ENCODE data around the gene S1PR3.
A peak's percentile ranks its signal among the peaks of the same experiment; 100 is the strongest.
"Not testable (repeated sequence)": the region's sequence is repeated elsewhere in the genome, so short reads cannot be mapped to it uniquely, and the experiment has no call there.

The S1PR3 gene

DNA sequence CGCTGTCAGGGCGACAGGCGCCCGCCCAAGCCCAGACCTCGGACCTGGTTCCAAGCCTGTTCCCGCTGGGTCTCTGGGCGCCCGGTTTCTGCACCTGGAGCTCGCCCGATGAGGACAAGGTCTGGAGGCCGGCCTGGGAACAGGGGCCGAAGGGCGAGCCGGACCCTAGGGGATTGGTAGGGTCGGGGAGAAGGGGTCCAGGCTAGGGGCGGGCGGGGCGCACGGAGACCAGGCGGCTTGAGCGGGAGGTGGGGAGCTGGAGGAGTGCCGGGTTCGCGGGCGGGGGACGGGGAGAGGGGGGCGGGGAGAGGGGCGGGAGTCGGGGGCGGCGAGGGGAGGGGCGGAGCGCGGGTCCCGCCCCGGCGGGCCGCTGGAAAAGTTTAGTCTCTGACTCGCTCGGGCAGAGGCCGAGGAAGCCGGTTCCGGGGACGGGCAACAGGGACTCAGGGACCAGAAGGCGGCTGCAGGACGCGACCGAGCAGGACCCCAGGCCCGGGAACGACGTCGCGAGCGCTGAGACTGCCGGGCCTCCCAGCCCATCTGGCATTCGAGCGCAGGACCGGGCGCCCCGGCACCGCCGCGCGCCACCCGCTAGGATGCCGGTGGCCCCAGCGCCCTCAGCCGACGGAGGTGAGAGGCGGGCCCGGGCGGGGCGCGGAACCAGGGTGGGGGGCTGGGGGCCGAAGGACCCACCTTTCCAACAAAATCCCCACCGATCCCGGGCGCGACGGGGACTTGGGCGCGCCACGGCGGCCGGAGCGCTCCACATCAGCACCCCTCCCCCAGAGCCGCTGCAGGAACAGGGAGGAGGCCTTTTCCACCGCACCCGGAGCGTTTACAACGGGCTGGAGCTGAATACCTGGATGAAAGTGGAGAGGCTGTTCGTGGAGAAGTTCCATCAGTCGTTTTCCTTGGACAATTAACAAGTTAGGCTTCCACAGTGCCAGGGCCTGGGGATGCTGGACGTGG lies at the start of gene S1PR3:
Gene S1PR3, plus strand, starts transcription at position 403 of the 969 bp plus-strand sequence. CDS start 9,733 bp downstream, outside the sequence.
- DNase-seq: no peak

DNA sequence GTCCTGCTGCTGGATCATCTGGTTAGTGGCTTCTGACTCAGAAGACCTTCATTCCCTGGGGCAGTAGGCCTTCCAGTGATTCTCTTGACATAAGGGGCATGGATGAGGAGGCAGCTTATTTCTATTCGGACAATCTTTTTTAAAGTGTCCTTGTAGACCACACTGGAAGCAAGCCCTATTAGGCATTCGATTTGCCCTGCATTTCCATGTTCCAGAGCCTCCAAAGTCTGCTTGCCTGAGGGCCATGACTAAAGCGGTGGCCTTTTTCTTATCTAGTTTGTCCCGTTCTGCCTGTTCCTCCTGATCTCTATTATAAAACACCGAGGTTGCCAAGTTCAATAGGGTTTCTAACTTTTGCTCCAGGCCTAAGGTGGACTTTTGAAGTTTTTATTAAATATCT lies 49.7 kb upstream of the S1PR3 start:
- not testable (repeated sequence) for DNase-seq

DNA sequence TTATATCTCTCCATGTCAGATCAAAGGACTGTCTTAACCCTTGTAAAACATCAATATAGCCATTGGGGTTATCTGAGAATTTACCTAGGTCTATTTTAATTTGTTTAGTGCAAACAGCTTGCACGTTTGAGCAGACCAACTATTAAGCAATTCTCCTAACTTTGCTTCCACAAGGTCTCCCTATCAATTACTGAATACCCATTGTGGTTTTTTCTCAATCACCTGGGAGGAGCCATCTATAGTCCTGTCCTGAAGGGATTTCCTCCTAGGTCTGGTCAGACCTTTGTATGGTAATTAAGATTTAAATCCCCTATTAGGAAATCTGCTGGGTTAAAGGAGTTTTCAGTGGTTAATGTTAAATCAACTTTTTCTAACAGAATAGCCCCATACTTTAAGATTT lies 48.9 kb upstream of the S1PR3 start:
- DNase-seq: no peak

DNA sequence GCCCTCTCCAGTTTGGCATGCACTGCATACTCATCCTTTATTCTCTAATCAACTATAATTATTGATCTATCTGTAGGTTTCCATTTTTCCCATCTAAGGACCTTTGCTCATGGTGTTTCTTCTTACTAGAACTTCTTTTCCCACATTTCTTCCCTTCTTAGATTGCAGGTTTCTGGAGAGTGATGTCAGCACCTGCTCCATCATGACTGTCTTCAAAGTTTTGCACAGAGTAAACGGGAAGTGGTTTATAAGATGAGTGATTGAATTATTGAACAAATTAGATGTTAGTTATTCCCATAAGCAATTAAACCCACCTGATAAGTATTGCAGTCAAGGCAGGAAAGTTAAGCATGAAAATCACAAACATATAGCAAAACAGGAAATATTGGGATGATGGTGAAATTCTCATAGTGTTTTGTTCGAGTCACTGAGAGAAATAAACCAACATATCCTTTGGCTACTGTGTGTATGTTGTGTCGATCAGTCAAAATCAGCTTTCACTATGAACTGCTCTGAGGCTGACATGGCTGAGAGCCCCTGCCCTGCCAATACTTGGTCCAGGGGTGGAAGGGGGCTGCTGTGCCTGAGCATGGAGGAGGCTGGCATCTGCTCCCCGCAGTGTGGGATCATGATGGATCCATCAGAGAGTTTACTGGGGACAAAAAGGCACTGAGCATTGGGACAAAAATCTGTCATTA lies 45.5 kb upstream of the S1PR3 start:
- no peak for DNase-seq

DNA sequence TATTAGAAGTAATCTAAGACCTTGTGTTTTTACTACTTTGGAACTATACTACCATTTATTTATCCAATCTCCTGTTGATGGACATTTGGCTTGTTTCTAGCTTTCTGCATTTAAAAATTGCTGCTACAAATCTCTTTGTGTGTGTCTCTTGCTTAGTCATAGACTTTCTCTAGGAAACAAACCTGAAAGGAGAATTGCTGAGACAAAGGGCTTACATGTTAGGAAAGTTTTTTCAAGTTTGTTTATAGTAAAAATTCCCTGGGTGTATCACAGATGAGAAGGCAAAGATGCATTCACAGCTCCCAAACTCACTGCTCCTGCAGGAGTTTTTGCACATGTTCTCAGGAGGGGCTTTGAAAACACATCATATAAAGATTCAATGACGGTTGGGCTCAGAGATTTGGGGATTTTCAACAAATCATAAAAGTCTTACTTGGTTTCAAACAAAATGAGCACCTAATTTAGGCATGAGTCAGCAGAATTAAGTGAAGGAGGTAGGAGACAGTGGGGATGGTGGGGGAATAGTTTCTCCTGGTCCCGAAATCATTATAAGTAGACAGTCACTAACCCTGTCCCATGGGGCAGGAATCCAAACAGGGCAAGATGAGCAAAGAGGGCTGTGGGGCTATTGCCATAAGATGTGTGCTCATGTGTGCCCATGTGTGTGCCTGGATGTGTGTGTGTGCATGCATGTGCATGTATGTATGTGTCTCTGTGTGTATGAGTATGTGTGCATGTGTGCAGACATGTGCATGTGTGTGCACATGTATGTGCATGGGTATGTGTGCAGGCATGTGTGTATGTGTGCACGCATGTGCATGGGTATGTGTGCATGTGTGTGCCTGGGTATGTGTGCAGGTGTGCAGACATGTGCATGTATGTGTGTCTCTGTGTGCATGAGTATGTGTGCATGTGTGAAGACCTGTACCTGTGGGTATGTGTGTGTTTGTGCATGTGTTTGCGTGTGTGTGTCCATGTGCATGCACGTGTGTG lies 43.4 kb upstream of the S1PR3 start:
- no peak for DNase-seq

DNA sequence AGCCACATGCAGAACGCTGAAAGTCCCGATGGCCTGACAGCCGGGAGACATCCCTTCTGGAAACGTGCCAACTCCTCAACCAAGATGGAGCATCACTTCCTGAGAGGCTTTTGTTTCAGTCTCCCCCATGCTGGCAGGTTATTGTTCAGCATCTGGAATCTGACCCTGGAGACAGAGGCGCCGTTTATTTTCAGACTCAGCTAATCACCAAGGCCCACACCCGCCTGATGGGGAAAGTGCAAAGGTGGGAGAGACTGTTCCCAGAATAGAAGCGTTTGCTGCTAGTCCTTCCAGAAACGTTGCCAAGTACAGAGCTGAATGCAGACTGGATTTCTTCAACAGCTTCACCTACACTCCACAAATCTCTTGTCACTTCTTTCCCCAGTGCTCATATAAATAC lies 41.8 kb upstream of the S1PR3 start:
- DNase-seq: peak; percentile 90

DNA sequence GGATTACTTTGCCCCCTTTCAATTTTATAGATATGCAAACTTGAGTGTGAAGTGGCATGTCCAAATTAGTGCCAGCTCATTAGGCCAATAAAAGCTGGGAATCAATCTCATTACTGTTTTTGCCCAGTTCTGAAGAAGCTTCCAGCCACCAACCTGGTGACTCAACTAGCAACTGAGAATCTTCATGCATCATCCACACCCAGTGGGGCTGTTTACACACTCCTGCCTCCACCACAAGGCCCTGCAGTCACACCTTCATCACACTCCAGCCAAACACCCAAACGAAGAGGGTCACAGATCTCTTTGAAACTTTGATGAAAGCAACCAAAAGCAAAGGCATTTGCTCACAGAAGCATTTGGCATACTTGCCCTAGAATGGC lies 41.3 kb upstream of the S1PR3 start:
- DNase-seq: no peak

DNA sequence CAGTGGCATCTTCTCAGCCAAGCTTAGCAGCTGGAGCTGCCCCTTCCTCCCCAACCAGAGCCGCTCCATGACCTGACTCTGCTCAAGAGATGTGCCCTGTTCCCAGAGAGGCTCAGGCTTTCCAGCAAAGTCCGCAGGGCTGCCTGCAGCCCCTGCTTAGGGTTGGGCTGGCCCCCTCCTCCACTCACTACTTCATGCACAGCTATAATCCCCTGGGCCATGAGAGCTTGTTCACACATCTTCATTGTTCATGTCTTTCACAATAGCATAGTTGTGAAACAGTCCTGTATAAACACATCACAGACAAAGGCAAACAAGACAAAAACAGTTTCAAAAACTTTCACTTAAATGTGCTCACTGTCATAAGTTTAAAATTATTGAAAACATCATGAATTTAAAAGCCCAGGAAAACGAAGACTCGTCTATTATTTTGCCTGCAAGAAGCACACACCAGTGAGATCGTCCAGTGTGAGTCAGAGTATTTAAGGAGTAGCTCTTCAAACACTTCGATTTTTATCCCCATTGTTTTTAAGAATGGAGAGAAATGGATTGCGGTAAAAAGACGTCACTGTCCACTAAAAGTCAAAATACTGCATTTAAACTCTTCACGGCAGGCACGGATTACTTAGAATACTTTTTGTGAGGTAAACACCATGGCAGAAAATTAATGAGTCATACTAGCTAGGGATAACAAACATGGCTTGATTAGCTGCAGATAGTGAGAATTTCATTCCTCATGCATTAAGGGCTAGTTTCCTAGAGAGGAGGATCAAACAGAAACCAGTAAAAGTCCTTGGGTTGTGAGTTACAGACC lies 40.7 kb upstream of the S1PR3 start:
- no peak for DNase-seq

DNA sequence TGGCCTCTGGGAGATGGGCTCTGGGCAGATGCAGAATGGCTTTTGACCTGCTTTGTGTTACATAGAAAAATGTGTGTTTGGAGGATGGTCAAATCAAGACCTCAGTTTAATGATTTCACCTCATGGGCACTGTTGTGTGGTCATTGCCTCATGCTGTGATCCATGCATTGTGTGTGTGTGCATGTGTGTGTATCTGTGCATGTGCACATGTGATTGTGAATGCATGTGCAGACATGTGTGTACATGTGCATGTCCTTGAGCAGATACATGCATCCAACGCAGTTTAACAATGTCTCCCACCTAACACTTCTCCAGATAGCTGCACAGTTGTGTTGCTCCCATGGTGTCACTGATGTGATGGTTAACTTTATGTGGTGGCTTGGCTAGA lies 40.1 kb upstream of the S1PR3 start:
- DNase-seq: no peak

DNA sequence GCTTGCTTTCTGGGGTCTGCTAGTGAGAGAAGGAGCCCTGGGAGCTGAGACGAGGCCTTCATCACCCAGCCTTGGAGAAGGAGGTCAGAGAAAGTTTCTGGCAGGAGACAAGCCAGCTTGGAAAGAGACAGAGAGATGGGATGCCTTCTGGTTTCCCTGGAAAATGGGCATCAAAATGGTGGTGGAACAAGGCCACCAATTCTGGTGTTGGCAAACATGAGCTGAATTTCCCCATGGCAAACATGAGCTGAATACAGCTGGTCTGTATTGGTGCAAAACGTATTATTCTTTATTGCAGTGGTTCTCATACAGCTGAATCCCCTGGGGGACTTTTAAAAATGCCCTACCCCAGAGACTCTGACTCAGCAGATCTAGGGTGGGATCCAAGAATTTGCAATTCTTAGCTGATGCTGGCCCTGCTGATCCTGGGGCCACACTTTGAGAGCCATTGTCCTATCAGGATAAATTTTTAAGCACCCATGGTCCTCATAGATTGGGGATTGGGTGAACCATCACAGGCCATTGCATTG lies 39.1 kb upstream of the S1PR3 start:
- no peak for DNase-seq

DNA sequence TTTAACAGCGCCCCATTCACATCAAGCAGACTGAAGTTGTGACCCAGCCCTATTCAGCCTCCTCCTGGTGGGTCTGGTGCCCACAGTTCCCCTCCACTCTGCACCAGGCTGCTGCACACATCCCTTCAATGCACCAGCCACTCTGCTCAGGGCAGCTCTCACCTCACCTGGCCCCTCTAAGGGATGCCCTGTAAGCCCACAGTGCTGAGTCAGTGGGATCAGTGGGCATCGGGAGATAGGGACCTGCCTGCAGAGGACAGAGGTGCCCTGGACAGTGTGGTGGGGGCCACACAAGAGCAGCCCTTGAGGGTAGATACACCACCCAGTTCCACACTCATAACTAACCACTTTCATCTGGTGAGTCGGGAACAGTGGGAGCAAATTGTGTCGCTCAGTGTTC lies 38.3 kb upstream of the S1PR3 start:
- DNase-seq: no peak

DNA sequence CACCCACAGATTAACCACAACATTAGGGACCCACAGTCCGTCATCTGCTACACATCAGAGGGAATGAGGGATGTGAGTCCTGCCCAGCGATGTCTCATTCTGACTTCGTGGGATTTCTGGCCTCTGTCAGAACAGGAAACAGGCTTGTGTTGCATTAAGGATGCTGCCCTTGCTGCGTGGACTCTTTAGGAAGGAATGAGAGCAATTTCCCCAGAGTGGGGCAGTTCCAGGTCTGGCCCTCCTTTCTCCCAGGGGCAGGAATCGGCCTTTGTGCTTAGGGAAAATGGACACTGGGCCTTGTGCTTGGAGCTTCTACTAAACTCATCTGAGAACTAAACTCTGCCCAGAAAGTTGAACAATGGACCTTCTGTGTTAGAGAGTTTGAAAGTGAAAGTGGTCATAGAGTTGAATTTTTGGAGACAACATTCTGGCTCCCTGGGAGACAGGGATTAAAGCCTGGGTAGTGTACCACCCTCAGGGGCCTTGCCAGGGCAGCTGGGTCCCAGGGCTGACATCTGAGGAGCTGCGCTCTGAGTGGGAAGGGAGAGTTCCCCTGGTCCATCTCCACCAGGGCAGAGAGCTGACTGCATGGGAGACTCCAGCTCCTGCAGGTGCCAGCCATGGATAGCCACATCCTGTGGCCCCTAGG lies 37.8 kb upstream of the S1PR3 start:
- no peak for DNase-seq

DNA sequence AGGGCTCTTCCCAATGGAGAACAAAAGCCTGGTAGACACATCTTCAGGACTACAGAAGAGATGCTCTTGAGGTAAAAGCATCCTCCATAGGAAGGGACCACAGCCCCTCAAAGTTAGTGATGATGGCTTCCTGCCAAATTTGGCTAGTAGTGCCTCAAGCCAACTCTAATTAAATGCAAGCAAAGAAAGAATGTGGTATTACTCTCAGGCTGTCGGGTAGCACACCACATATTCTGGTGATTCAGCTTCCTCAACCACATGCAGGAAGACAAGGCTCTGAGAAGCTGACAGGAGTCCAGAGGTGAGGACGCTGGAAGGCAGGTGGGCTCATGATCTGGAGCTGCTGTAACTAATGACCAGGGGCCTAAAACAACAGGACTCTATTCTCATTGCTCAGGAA lies 37.2 kb upstream of the S1PR3 start:
- DNase-seq: no peak

DNA sequence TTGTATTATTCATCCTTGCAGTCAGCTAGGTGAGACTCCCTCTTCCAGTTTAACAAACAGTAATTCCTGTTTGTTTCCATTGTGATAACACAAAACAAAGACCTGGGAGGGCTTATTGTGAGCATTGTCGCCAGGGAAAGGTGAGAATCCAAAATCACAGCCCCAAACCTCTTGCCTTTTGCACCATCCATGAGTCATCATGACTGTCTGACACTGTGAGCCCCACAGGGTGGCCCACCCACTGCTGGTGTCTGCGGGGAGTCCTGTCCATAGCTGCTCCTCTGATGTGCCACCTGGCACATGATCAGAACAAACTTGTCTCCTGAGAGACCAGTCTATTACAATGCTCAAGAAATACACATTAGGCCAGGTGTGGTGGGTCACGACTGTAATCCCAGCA lies 33.7 kb upstream of the S1PR3 start:
- DNase-seq: no peak

DNA sequence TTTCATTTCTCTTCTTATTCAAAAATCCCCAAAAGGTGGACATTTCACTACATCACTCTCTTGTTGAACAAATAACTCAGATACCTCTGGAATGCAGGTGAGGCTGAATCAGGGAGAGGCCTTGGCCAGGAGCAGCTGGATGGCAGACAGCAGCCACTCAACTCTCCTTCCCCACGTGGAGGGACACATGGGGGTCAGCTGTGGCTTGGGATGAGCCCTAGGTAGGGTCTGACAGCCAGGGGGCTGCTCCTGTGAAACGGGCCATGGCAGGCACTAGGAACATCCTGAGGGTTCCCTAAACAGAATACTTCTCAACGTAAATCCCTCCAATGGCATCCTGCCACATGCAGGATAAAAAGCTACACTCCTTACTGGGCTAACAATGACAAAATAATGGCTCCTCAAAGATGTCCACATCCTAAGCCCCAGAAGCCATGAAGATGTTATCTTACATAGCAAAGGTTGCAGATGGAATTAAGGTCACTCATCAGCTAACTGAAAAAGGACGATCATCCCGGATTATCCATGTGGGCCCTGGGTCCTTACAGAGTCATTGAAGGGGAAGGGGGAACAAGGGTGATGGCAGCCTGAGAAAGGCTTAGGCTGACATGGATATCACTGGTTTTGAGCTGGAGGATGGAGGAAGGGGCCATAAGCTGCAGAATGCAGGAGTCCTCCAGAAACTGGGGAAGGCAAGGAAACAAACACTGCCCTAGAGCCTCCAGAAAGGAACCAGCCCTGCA lies 31.4 kb upstream of the S1PR3 start:
- no peak for DNase-seq

DNA sequence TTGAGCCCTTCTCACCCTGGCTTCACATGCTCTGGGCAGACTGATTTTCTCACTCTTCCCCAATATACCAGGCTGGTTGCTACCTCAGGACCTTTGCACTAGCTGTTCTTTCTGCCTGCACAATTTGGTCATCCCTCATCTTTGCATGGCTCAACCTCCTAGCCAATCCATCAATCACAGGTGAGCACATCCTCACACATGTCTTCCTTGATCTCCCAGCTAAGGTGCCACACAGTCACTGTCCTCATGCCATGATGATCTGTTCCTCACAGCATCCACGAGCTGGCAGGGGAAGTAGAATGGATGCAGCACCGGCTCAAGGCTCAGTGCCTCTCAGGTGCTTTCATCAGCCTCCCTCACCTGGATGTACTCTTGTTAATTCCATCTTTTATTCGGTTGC lies 30.6 kb upstream of the S1PR3 start:
- DNase-seq: no peak

DNA sequence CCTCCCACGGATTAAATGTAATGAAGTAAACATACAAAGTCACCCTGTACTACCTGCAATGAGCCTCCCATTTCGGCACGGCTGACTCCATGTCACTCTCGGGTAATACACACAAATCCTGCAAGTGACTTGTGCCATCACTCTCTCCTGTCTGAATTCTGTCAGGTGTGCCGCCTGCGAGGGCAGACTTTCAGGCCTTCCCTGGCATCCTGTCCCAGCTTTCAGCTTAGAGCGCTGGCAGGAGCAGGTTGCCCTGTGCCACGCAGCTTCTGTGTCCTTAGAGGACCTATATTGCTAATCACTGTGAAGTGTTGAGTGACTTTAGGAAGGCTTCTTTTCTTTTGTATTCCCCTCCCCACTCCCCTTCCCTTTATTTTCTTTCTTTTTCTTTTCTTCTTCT lies 25.8 kb upstream of the S1PR3 start:
- DNase-seq: no peak

DNA sequence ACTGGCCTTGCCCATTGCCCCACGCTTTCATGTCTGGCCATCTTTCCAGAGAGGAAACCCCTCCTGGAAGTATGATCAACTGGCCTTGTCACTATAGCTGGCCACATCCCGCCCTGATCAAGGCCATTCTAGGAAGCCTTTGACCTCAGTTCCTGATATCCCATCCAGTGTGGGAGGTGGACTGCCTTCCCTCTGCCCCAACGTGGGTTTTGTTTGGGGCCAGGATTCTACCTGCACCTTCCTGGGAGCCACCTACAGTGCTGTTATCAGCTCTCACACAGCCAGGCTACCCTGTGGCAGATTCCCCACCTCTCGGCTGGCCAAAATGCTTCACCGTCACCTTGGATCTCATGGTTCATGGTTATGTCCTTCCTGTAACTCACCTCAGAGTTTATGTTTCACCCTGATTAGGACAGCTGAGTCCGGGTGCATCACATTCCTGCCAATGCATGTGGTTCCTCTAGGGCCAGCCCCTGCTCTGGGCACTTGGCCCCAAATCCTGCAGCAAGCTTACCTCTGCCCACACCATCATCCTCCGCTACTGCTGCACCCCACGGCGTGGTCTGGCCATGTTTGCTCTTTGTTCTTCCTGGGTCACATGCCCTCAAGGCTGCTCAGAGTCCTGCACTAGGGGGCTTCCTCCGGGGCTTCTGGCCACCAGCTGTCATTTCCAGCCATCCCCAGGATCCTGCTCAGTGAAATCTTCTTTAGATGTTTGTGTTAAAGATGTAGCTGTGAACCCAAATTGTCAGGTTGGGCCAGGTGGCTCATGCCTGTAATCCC lies 24.2 kb upstream of the S1PR3 start:
- DNase-seq: no peak

DNA sequence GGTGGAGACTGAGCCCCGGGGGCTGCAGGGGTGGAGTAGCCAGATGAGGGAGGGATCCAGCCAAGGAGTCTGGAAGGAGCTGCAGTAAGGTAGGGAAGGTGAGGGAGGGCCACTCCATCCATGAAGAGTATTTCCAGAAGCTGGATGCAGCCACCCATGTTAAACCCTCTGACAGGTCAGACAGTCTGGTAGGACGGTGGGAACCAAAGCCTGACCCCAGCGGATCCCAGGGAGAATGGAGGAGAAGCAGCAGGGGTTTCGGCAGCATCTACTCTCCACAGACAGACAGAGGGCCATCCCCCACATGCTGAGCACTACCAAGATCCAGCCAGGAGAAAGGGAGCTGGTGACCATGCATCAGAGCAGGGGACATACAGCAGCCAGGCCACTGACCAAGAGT lies 22.5 kb upstream of the S1PR3 start:
- no peak for DNase-seq

Data from NCI-H748 treated with DMSO at 0.1 percent for 48 hours (cell line).